HG03469 (cell line): ENCODE data around the gene GNA12.

ENCODE experiments used
- ATAC-seq: cut with Tn5 transposase; IDR thresholded peaks from one replicate; pipeline ENCODE4 v1.9.1; 2021; ENCODE audit warnings: mild to moderate bottlenecking, moderate library complexity, moderate number of reproducible peaks; ENCODE audit not compliant: unreplicated experiment

The GNA12 gene

DNA sequence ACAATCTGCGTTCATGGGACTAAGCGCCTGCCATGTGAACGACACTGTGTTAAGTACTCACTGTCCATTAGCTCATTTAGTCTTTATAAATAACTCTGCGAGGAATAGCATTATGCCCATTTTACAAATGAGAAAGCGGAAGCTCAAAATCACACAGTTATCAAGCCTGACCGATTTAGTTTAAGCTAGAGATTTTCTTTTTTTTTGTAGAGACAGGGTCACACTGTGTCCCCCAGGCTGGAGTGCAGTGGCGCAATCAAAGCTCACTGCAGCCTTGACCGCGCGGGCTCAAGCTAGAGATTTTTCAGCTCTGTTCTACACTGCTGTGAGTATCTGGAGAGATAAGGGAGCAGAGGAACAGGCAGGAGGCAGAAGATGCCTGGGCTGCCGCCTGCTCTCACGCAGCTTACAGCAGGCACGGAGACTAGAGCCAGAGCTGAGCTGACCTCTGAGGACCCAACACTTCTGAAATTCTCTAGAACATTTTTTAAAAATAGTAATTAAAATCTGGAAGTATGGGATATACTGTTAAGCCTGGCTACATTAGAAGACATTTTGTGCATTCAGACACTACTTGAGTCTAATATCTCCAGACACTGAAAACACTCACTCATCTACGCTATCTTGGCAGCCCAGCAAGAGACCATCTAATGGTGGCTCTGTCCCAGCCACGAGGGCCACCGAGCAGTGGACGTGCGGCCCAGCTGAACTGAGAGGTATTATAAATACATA lies 38.7 kb downstream of the GNA12 start:
- ATAC-seq = no peak

DNA sequence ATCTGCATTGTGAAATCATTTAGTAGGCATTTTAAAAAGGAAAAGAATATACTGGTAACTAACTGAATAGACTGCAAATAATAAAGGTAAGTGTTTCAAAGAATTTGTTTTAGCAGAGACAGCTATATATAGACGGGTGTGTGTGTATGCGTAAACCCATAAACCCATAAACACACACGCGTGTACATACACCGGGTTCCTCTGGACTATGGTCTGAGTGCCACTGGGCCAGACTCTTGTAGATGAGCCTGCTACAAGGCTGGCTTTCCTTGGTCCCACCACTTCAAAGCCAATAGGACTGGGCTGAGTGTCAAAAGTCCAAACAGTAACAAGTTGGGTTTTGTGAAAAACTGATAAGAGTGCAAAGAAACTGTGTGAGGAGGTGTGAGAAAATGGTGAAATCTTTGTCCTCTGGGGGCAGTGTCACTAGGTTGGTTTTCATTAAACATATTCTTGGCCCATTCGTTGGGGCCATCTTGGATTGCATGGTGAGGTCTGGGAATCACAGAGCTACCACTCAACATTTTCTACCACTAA lies 39.8 kb downstream of the GNA12 start:
- ATAC-seq = no peak

DNA sequence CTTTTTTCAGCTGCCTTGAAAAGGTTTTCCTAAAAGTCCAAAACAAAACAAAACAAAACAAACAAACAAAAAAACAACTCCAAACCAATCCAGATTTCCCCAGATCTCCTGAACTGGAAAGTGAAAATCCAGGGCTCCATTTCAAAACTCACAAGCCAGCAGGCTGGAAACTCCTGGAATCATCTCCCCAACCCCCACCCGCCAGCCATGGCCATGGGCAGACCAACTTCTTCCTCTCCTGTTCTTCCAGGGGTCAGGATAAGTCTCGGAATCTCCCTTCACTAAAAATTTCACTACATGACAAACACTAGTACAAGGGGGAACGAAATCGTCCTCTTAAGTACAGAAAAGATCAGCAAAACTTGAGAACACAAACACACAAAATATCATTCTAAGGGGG lies 40.4 kb downstream of the GNA12 start:
- no peak for ATAC-seq

DNA sequence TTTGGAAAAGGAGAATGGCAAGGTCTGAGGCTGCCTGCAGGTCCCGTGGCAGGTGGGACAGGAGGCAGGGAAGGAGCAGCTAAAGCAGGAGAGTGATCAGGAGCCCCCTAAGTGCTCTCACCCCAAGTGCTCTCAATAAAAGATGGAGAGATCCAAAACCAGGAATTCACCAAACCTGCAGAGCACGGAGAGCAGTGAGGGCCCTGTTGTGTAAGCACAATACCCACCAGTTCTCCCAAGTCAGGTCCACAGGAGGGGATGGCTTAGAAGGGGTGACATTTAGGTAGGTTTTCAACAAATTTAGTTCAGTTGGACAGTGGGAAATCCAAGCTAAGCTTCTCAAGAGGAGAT lies 40.8 kb downstream of the GNA12 start:
- no peak for ATAC-seq

DNA sequence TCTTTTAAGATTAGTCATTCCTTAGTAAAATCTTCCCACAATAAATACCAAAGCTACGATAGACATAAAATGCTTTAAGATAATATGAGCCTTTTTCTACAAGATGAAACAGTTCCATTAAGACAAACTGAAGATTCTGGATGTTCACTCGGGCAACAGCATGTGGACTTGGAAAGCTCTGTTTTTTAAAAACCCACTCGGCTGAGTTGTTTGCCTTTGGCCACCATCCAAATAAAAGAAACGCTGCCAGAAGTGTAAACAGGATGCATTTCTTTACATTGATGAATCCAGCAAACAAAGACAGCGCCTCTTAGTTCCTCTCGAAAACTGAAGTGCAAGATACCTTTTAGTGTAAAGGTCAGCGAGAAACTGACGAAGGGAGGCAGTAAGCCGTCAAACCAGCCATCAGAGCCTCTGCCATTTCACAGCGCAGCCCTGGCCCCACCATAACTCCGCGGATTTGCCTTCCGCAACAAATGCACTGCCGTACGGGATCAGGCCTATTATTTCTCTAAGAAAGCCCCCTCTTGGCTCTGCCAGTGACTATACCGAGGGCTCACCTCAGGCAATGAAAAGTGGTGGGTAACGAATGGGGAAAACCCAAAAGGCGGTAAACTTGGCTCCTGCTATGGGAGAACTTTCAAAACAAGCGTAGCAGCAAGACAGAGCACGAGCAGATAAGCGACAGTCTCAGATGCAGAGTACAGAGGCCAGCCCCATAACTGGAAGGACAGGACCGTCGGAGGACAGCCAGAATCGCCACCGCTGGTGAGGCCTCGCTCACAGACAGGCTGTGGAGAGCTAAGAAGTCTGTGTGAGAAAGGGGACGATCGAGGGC lies 41.4 kb downstream of the GNA12 start:
- no peak for ATAC-seq

DNA sequence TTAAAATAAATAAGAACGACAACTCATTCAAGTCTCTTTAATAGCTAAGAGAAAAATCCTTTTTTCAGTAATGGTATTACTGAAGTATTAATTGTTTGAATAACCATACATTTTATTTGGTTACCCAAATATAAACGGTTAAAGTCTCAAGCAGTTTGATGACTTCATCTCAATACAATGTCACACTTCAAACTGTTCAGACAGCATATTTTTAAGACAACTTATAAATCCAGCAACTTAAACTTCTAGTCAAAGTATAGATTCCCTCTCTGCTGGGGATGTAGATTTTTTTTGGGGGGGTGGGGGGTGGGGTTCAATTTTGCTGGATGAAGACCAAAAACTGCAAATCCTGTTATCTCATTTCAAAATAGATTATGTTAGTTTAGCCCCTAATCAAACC lies 42.0 kb downstream of the GNA12 start:
- ATAC-seq = no peak

DNA sequence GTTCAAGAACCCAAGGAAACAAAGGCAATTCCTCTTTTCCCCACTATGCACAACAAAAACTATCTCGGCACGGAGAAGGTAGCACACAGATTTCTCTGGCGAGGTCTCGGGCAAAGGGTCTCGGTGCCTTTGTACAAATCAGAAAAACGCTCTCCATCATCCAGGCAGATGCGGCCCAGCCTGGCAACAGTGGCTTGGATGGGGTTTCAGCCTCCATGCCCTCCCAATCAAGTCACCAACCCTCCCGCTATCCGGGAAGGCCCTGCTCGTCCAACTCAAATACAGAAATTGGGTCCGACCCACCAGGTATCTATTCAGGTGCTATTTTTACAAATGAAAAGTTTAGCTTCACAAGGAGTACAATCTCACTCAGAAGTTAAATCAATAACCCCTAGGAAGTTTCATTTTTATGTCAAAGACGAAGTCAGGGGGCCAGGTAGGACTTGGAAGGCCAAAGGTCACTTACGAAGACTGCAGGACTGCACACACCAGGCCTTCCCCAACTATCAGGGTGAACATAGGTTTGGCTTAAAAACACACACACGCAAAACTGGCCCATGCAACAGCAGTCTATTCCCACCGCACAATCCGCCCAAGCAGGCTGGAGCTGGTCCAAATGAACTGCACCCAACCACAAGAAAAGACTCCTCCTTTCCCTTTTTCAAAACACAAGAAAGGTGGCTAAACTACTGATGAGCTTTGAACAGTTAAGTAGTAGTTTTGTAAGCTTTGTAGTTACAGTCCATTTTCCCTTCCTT lies 43.0 kb downstream of the GNA12 start:
- no peak for ATAC-seq

DNA sequence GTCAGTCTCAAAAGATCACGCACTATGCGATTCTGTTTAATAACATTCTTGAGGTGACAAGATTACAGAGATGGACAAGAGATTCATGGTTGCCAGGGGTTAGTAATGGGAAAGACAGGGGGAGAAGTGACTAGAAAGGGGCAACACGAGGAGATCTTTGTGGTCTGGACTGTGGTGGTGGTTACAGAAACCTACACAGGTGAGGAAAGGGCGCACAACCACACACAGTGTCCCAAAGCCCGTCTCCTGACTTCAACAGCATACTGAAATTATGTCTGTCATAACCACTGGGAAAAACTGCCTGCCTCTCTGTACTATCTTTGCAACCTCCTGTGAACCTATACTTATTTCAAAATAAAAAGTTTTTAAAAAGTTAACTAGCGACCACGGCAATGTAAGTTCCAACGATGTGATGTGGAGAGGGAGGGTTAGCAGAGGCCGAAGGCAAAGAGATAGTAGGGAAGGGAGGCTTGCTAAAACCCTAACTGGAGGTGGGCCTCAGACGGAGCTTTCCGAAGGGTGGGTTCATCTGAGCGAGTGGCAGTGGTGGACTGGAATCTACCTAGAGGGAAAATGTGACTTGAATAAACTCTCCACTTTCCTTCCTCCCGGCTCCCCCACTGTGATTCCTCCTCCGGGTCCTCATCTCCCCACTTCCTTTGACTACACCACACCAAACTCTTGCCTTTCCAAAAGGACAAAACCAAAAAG lies 43.7 kb downstream of the GNA12 start:
- ATAC-seq = no peak

DNA sequence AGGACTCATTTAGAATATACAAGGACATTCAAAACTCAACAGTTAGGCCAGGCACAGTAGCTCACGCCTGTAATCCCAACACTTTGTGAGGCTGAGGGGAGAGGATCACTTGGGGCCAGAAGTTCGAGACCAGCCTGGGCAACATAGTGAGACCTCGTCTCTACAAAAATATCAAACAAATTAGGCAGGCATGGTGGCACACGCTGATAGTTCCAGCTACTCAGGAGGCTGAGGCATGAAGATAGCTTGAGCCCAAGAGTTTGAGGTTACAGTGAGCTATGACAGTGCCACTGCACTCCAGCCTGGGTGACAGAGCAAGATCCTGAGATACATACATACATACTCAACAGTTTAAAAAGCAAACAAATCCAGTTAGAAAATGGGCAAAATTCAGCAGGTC lies 44.9 kb downstream of the GNA12 start:
- ATAC-seq = no peak

DNA sequence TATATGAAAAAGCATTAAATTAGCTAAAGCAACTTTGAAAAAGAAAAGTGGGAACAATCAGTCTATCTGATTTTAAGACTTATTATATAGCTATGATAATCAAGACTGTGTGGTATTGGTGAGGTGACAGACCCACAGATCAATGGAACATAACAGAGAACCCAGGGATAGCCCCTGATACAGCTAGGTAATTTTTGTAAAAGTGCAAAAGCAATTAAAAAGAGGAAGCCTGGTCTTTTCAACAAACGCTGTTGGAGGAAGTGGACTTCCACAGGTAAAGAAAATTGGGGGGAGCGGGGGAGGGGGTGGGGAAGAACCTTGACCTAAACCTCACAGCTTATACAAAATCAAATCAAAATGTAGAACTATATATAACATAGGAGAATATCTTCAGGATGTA lies 45.4 kb downstream of the GNA12 start:
- no peak for ATAC-seq

DNA sequence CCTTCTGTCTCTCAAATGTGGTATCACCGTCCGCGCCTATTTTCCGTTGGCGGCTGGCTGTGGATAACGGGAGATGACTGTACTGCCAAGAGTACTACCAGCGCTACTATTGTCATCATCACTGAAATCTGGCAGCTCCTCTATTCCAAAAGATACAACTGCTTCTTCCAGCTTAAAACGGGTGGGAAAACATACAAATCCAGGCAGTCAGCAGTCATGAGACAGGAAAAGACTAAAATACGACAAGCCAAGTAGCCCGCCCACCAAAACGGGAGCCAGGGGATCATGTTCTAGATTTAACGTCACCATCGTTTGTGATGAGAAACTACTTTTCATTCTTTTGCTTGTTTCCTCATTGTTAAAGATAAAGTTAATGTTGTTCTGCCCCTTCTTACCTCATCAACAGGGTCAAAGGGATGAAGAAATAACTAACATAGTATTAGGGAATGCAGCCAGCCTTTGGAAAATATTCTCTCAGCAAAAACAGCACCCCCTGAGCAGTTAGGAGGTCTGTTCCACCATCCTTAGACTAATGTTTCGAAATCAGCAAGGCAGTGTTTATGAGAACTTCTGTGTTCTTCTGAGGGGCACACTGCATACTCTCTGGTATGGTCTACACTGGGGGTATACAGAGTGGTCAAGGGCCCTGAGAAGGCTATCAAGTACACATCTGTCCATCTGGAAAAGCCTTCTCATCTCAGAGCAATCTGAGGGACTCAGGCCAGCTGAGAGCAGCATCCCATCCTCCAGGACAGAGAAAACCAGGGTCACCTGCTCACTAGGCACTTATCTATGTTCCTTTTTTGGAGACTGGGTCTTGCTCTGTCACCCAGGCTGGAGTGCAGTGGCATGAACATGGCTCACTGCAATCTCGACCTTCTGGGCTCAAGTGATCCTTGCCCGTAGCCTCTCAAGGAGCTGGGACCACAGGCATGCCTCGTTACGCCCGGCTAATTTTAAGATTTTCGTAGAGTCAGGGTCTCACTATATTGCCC lies 47.5 kb downstream of the GNA12 start:
- ATAC-seq = no peak

DNA sequence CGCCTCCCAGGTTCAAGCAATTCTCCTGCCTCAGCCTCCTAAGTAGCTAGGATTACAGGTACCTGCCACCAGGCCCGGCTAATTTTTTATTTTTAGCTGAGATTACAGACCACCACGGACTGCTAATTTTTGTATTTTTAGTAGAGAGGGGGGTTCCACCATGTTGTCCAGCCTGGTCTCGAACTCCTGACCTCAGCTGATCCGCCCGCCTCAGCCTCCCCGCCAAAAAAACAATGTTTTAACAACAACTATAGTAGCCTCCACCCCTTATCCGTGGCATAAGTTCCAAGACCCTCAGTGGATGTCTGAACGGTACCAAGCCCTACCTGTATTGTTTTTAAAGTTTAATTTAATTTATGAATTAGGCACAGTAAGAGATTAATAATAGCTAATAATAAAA lies 48.2 kb downstream of the GNA12 start:
- ATAC-seq = no peak

DNA sequence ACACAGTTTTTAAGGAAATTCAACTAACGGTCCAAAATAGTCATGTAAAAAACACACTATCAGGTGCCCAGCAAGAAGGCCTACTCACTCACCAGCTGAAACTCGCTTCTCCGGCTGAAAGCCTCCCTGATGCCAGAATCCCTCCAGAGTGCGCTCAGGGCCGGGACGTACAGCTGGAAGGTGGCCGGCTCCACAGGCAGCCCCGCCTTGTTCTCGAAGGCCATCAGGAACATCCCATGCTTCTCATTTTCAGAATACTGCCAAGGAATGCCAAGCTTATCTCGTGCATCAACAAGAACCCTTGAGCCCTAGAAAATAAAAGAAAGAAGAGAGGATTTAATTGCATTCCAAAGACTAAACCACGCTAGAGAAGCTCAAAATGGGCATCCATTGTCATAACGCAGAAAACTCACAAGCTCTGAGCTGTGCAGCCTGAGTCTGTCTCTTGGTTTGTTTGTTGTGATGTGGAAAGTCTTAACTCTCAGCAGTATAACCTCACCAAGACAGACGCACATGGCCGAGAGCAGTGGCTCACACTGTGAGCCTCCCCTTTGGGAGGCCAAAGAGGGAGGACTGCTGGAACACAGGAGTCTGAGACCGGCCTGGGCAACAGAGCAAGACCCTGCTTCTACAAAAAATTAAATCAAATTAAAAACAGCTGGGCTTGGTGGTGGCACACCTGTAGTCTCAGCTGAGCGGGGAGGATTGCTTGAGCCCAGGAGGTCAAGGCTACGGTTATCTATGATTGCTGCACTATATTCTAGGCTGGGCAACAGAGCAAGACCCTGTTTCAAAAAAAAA lies 49.1 kb downstream of the GNA12 start:
- no peak for ATAC-seq

DNA sequence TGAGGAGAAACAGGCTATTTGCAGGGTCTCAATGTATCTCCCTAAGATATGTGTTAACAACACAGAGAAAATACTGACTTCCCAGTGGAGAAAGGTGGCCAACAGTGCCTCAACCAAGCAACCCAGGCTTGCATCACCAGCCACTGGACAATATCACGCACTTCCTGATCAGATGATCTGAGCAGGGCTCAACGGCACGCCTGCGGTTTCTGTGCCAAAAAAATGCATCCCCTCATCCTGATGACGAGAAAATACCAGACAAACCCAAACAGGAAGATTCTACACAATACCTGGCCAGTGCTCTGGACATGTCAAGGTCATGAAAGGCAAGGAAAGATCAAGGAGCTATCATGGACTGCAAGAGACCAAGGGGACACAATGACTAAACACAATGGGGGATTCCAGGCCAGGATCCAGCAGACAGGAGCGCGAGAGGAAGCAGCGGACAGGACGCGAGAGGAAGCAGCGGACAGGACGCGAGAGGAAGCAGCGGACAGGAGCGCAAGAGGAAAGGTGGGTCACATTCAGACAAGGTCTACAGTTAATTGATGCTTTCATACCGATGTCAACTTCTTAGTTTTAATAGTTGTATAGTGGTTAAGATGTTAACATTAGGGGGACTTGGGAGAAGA lies 51.1 kb downstream of the GNA12 start:
- ATAC-seq = no peak

DNA sequence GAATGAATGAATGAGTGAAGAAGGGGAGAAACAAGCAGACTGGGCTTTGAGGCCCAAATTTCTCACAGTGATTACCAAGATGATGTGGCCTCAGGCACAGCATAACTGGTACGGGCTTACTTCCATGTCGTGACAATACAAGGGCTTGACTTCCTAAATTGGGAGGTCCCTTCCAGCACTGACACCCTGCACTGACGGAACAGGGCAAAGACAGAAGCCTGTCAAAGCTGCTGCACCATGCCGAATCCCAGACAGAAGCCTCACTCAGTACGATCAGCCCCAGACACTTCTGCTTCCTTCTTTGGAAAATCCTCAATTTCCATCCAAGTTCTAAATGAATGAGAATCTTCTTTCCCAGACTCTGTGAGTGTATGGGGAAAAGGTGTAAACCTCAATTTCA lies 51.9 kb downstream of the GNA12 start:
- ATAC-seq = no peak

DNA sequence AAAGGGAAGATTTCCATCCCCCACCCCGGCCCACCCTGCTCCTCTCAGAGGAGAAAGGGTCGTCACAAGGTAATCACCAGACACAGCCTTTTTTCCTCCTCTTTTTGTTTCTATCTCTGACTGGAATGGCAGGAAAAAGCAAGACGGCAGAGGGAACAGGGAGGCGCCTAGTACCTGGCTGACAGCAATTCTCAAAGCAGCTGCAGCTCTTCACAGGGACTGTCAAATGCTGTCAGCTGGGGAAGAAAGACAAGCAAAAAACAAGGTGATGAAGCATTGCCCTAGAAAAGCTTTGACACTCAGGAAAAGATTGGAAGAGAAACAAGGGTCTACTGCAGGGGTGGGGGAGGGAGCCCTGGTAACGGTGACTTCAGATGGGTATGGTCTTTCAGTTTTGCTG lies 52.7 kb downstream of the GNA12 start:
- ATAC-seq = no peak

DNA sequence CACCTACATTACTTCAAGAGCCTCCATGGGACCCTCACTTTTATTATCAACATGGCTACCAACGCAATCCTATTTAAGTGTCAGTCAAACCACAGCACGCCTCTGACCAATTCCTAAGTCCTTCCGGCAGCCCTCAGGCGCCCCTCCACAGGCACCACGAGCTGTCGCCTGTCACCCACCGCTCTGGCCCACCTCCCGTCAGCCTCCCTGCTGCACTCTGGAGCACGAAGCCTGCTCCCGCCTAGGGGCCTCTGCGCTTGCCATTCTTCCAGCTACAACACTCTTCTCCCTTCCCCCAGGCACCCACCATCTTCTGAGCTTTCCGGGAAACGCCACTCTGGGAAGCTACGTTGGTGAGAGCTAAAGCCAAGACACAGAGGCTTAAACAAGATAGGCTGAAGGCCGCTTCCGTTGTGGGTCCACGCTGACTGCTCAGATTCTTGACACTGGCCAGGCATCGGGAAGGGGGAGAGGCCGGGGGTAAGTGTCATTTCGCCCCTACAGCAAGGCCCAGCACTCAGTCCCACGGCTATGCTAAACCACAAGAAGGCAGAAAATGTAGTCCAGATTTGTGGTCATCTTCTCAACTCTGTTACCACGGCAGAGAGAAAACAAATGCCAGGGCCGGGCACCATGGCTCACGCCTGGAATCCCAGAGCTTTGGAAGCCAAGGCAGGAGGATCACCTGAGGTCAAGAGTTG lies 56.7 kb downstream of the GNA12 start:
- no peak for ATAC-seq

DNA sequence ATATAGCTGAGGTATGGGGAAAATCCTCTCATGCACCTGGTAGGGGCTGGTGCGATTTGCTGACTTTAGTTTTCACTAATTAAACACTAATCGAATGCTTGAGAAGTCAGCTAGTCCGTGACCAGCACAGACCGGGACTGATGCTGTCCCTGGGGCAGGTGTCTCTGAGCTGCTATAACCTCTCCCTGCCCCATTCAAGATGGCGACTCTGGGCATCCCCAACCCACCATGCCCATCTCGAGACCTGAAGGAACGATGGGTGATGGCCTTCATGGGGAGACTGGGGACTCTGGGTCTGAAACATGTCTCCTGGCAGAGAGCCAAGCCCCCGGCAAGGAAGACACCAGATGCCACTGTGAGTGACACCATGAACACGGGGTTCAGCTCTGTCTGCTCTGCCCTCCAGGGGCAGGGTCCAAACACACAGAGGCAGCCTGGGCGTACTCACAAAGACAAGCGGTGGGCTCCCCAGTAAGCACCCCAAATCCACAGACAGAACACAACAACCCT lies 57.4 kb downstream of the GNA12 start:
- no peak for ATAC-seq
